ENCODE results near the gene GIGYF1. TPM values are rescaled to one million over a fixed set of nuclear protein-coding genes. Genes with fewer than 3 reads are reported as not detected.
A peak's percentile ranks its signal among the peaks of the same experiment; 100 is the strongest.

Gene GIGYF1
- total and polyA plus RNA-seq, 2 of the 13 experiments (the other 11 are each of a cell fraction or from before 2014, with no cell fraction given) = 7.6 to 16.1 TPM

DNA sequence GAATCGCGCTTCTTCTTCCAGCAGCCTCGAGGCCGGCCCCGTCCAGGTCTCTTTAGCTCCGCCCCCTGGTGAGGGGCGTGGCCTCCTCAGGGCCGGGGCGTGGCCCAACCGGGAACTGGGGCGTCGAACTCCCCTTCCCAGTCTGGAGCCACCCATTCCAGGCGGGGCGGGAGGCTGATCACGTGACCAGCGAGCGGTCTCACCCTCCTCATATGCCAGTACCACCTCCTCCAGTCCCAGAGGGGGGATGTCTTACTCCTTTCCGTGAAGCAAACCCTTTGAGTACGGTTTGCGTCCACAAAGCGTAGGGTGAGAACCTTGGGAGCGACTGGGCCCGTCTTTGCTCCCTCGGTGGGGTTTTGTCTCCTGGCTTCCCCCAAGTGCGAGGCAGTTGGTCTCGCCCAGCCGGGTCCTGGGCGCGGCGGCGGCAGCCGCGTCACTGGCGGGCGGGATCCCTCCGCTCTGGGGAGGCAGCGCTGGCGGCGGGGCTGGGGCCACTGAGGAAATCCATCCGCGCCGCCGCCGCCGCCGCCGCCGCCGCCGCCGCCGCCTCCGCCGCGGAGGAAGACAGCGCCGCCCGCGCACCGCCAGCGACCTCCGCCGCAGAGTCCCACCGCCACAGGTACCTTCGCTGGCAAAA is 20.6 kb downstream of the GIGYF1 start, which contains the start of gene GNB2 (continued):
- TF ChIP-seq, protein P1, sequence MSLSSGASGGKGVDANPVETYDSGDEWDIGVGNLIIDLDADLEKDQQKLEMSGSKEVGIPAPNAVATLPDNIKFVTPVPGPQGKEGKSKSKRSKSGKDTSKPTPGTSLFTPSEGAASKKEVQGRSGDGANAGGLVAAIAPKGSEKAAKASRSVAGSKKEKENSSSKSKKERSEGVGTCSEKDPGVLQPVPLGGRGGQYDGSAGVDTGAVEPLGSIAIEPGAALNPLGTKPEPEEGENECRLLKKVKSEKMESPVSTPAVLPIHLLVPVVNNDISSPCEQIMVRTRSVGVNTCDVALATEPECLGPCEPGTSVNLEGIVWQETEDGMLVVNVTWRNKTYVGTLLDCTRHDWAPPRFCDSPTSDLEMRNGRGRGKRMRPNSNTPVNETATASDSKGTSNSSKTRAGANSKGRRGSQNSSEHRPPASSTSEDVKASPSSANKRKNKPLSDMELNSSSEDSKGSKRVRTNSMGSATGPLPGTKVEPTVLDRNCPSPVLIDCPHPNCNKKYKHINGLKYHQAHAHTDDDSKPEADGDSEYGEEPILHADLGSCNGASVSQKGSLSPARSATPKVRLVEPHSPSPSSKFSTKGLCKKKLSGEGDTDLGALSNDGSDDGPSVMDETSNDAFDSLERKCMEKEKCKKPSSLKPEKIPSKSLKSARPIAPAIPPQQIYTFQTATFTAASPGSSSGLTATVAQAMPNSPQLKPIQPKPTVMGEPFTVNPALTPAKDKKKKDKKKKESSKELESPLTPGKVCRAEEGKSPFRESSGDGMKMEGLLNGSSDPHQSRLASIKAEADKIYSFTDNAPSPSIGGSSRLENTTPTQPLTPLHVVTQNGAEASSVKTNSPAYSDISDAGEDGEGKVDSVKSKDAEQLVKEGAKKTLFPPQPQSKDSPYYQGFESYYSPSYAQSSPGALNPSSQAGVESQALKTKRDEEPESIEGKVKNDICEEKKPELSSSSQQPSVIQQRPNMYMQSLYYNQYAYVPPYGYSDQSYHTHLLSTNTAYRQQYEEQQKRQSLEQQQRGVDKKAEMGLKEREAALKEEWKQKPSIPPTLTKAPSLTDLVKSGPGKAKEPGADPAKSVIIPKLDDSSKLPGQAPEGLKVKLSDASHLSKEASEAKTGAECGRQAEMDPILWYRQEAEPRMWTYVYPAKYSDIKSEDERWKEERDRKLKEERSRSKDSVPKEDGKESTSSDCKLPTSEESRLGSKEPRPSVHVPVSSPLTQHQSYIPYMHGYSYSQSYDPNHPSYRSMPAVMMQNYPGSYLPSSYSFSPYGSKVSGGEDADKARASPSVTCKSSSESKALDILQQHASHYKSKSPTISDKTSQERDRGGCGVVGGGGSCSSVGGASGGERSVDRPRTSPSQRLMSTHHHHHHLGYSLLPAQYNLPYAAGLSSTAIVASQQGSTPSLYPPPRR (CRISPR knock-in tag; IDR thresholded peaks at IDR 0.05; ENCODE audit: borderline replicate concordance) = peak; percentile 10; the same call in 1 of the 2 replicates
- TF ChIP-seq GTF3A (CRISPR knock-in tag; conservative IDR thresholded peaks at IDR 0.05) (no peak), ZNF816 (CRISPR knock-in tag; IDR thresholded peaks at IDR 0.05; ENCODE audit: borderline replicate concordance) (no peak), ZBTB7B (CRISPR knock-in tag; IDR thresholded peaks at IDR 0.05) (no peak), FOSL2 (CRISPR knock-in tag; IDR thresholded peaks at IDR 0.05) (peak; percentile 67), ZNF7 (CRISPR knock-in tag; IDR thresholded peaks at IDR 0.05) (peak; percentile 30; the same call in 1 of the 2 replicates), POGZ (CRISPR knock-in tag; IDR thresholded peaks at IDR 0.05) (peak; percentile 41; the same call in 1 of the 2 replicates), NRL (CRISPR knock-in tag; IDR thresholded peaks at IDR 0.05; ENCODE audit: borderline replicate concordance) (no peak; the same call in 1 of the 2 replicates), TBL1XR1 (IDR thresholded peaks at IDR 0.05; ENCODE audit: borderline replicate concordance, low read length, partially characterized antibody) (peak; percentile 60)
- TF ChIP-seq, protein P2, sequence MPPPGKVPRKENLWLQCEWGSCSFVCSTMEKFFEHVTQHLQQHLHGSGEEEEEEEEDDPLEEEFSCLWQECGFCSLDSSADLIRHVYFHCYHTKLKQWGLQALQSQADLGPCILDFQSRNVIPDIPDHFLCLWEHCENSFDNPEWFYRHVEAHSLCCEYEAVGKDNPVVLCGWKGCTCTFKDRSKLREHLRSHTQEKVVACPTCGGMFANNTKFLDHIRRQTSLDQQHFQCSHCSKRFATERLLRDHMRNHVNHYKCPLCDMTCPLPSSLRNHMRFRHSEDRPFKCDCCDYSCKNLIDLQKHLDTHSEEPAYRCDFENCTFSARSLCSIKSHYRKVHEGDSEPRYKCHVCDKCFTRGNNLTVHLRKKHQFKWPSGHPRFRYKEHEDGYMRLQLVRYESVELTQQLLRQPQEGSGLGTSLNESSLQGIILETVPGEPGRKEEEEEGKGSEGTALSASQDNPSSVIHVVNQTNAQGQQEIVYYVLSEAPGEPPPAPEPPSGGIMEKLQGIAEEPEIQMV (CRISPR knock-in tag; IDR thresholded peaks at IDR 0.05; ENCODE audit: low read depth) = 0 out of 2 replicates have a peak, but pooled peaks have one; percentile 27
- TF ChIP-seq, protein P3, sequence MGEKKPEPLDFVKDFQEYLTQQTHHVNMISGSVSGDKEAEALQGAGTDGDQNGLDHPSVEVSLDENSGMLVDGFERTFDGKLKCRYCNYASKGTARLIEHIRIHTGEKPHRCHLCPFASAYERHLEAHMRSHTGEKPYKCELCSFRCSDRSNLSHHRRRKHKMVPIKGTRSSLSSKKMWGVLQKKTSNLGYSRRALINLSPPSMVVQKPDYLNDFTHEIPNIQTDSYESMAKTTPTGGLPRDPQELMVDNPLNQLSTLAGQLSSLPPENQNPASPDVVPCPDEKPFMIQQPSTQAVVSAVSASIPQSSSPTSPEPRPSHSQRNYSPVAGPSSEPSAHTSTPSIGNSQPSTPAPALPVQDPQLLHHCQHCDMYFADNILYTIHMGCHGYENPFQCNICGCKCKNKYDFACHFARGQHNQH (CRISPR knock-in tag; IDR thresholded peaks at IDR 0.05) = peak; percentile 75; the same call in 1 of the 2 replicates
- TF ChIP-seq, protein P4, sequence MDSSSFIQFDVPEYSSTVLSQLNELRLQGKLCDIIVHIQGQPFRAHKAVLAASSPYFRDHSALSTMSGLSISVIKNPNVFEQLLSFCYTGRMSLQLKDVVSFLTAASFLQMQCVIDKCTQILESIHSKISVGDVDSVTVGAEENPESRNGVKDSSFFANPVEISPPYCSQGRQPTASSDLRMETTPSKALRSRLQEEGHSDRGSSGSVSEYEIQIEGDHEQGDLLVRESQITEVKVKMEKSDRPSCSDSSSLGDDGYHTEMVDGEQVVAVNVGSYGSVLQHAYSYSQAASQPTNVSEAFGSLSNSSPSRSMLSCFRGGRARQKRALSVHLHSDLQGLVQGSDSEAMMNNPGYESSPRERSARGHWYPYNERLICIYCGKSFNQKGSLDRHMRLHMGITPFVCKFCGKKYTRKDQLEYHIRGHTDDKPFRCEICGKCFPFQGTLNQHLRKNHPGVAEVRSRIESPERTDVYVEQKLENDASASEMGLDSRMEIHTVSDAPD (CRISPR knock-in tag; IDR thresholded peaks at IDR 0.05) = no peak
- TF ChIP-seq, protein P5, sequence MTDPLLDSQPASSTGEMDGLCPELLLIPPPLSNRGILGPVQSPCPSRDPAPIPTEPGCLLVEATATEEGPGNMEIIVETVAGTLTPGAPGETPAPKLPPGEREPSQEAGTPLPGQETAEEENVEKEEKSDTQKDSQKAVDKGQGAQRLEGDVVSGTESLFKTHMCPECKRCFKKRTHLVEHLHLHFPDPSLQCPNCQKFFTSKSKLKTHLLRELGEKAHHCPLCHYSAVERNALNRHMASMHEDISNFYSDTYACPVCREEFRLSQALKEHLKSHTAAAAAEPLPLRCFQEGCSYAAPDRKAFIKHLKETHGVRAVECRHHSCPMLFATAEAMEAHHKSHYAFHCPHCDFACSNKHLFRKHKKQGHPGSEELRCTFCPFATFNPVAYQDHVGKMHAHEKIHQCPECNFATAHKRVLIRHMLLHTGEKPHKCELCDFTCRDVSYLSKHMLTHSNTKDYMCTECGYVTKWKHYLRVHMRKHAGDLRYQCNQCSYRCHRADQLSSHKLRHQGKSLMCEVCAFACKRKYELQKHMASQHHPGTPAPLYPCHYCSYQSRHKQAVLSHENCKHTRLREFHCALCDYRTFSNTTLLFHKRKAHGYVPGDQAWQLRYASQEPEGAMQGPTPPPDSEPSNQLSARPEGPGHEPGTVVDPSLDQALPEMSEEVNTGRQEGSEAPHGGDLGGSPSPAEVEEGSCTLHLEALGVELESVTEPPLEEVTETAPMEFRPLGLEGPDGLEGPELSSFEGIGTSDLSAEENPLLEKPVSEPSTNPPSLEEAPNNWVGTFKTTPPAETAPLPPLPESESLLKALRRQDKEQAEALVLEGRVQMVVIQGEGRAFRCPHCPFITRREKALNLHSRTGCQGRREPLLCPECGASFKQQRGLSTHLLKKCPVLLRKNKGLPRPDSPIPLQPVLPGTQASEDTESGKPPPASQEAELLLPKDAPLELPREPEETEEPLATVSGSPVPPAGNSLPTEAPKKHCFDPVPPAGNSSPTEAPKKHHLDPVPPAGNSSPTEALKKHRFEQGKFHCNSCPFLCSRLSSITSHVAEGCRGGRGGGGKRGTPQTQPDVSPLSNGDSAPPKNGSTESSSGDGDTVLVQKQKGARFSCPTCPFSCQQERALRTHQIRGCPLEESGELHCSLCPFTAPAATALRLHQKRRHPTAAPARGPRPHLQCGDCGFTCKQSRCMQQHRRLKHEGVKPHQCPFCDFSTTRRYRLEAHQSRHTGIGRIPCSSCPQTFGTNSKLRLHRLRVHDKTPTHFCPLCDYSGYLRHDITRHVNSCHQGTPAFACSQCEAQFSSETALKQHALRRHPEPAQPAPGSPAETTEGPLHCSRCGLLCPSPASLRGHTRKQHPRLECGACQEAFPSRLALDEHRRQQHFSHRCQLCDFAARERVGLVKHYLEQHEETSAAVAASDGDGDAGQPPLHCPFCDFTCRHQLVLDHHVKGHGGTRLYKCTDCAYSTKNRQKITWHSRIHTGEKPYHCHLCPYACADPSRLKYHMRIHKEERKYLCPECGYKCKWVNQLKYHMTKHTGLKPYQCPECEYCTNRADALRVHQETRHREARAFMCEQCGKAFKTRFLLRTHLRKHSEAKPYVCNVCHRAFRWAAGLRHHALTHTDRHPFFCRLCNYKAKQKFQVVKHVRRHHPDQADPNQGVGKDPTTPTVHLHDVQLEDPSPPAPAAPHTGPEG (CRISPR knock-in tag; IDR thresholded peaks at IDR 0.05) = no peak

Measured in HepG2 (cell line).